Ectodermal cell (in vitro differentiated cells): ENCODE results near the gene SPTLC1.
"Not testable (repeated sequence)": the region's sequence is repeated elsewhere in the genome, so short reads cannot be mapped to it uniquely, and the experiment has no call there.

ENCODE experiments used
- H3K27ac ChIP-seq: 2 replicates; pipeline ENCODE4 v1.7.0; 2013; ENCODE audit warnings: mild to moderate bottlenecking, low read depth, low read length; ENCODE audit not compliant: insufficient read depth, poor library complexity, severe bottlenecking
- H3K27me3 ChIP-seq: 2 replicates; pipeline ENCODE4 v1.7.0; 2013; ENCODE audit warnings: mild to moderate bottlenecking, low read length; ENCODE audit not compliant: insufficient read depth, control insufficient read depth, poor library complexity, severe bottlenecking
- H3K36me3 ChIP-seq: one replicate; pipeline ENCODE4 v1.7.0; 2013; ENCODE audit warnings: low read length; ENCODE audit not compliant: control insufficient read depth, insufficient read depth
- H3K4me1 ChIP-seq: one replicate; pipeline ENCODE4 v1.7.0; 2013; ENCODE audit warnings: low read length; ENCODE audit not compliant: control insufficient read depth, insufficient read depth
- H3K4me3 ChIP-seq: 2 replicates; pipeline ENCODE4 v1.7.0; 2013; ENCODE audit warnings: low read depth, low read length, control low read depth; ENCODE audit not compliant: insufficient read depth
- H3K9me3 ChIP-seq: 2 replicates; pipeline ENCODE4 v1.7.0; 2013; ENCODE audit warnings: mild to moderate bottlenecking, low read length, moderate library complexity; ENCODE audit not compliant: control insufficient read depth
- WGBS, 2 experiments: methylation state at CpG; one replicate each; pipeline ENCODE4 v1.1.7; 2013; ENCODE audit warnings: missing lambda C conversion rate in 2 of 2; 5-methylcytosine and 5-hydroxymethylcytosine counted together

SPTLC1 gene

GRCh38 chr9:92153466-92154415 lies 38.5 kb upstream of the SPTLC1 start:
- H3K9me3 ChIP-seq, H3K4me1 ChIP-seq, H3K27ac ChIP-seq, H3K4me3 ChIP-seq, H3K36me3 ChIP-seq, H3K27me3 ChIP-seq: not testable (repeated sequence)
- WGBS, 2 experiments = 89 to 90% methylated on average over 9 to 10 of the region's 10 CpGs

GRCh38 chr9:92151691-92152393 lies 36.6 kb upstream of the SPTLC1 start:
- H3K9me3 ChIP-seq = no peaks in the 10 kb centered on the region
- no peaks in the 10 kb centered on the region for H3K36me3 ChIP-seq
- H3K27ac ChIP-seq = no peak overlapping the region
- 88 to 90% methylated on average over 15 of the region's 15 CpGs for WGBS, 2 experiments
- H3K4me3 ChIP-seq = no peak overlapping the region
- H3K4me1 ChIP-seq = no peaks in the 10 kb centered on the region
- H3K27me3 ChIP-seq = no peaks in the 10 kb centered on the region

- H3K27me3 ChIP-seq, H3K4me1 ChIP-seq, H3K36me3 ChIP-seq, H3K4me3 ChIP-seq, H3K9me3 ChIP-seq, H3K27ac ChIP-seq: not testable (repeated sequence)
- WGBS, 2 experiments = 93% methylated on average over 6 of the region's 7 CpGs
Observed at GRCh38 chr9:92150501-92151470, 35.6 kb upstream of the SPTLC1 start.

- Histone ChIP-seq H3K4me3 (no peak overlapping the region), H3K27me3 (peaks cover 6% of the 10 kb centered on the region), H3K27ac (no peak overlapping the region), H3K4me1 (peaks cover 4% of the 10 kb centered on the region), H3K36me3 (no peaks in the 10 kb centered on the region), H3K9me3 (no peaks in the 10 kb centered on the region)
- WGBS, 2 experiments = 91 to 92% methylated on average over 8 of the region's 8 CpGs
Observed at GRCh38 chr9:92147852-92148180, 32.6 kb upstream of the SPTLC1 start.

- no peak overlapping the region for H3K4me3 ChIP-seq
- H3K27ac ChIP-seq = no peak overlapping the region
- WGBS, 2 experiments = 53 to 56% methylated on average over 21 of the region's 21 CpGs
- no peaks in the 10 kb centered on the region for H3K36me3 ChIP-seq
- peaks cover 11% of the 10 kb centered on the region for H3K27me3 ChIP-seq
- peaks cover 4% of the 10 kb centered on the region for H3K4me1 ChIP-seq
- H3K9me3 ChIP-seq = no peaks in the 10 kb centered on the region
Observed at GRCh38 chr9:92147030-92147851, 32.0 kb upstream of the SPTLC1 start.

GRCh38 chr9:92146610-92147009 lies 31.4 kb upstream of the SPTLC1 start:
- no peak overlapping the region for H3K4me3 ChIP-seq
- H3K36me3 ChIP-seq = no peaks in the 10 kb centered on the region
- WGBS, 2 experiments = 76 to 83% methylated on average over 2 to 3 of the region's 3 CpGs
- H3K27ac ChIP-seq = no peak overlapping the region
- peaks cover 4% of the 10 kb centered on the region for H3K4me1 ChIP-seq
- no peaks in the 10 kb centered on the region for H3K9me3 ChIP-seq
- H3K27me3 ChIP-seq = peaks cover 18% of the 10 kb centered on the region

GRCh38 chr9:92145784-92146183 lies 30.6 kb upstream of the SPTLC1 start:
- not testable (repeated sequence) for H3K4me3 ChIP-seq, H3K36me3 ChIP-seq, H3K27ac ChIP-seq, H3K4me1 ChIP-seq, H3K9me3 ChIP-seq
- peaks cover 26% of the 10 kb centered on the region for H3K27me3 ChIP-seq
- 91 to 97% methylated on average over 3 of the region's 3 CpGs for WGBS, 2 experiments

- H3K36me3 ChIP-seq = no peaks in the 10 kb centered on the region
Observed at GRCh38 chr9:92142329-92142728, 27.1 kb upstream of the SPTLC1 start.

More at GRCh38 chr9:92142329-92142728, 27.1 kb upstream of the SPTLC1 start:
- H3K27me3 ChIP-seq = peaks cover 32% of the 10 kb centered on the region
- H3K27ac ChIP-seq = no peak overlapping the region
- H3K4me1 ChIP-seq = peaks cover 9% of the 10 kb centered on the region
- 88 to 91% methylated on average over 8 of the region's 8 CpGs for WGBS, 2 experiments
- no peaks in the 10 kb centered on the region for H3K9me3 ChIP-seq
- H3K4me3 ChIP-seq = no peak overlapping the region
